Measurements from ENCODE around the gene HAUS3.

HAUS3 gene

GRCh38 chr4:2241410-2242353 is at the start of gene HAUS3, which contains the start of gene POLN:
HAUS3 (minus strand) TSS chr4:2242121; CDS start chr4:2240946, 1,175 bp downstream.
POLN (minus strand) TSS chr4:2242121; CDS start chr4:2229231, 12,890 bp downstream.
- peak; percentile 100 for DNase-seq (ENCODE audit: low spot score)

- DNase-seq (ENCODE audit: low spot score) = peak; percentile 27
Measured at GRCh38 chr4:2290974-2291704, 49.2 kb upstream of the HAUS3 start.

GRCh38 chr4:2290488-2290887 is 48.6 kb upstream of the HAUS3 start:
- no peak for DNase-seq (ENCODE audit: low spot score)

GRCh38 chr4:2289955-2290333 is 48.0 kb upstream of the HAUS3 start:
- no peak for DNase-seq (ENCODE audit: low spot score)

GRCh38 chr4:2289311-2289954 is 47.5 kb upstream of the HAUS3 start:
- no peak for DNase-seq (ENCODE audit: low spot score)

GRCh38 chr4:2288051-2288541 is 46.2 kb upstream of the HAUS3 start:
- DNase-seq (ENCODE audit: low spot score) = no peak

- DNase-seq (ENCODE audit: low spot score) = no peak
Measured at GRCh38 chr4:2287594-2287915, 45.6 kb upstream of the HAUS3 start.

- DNase-seq (ENCODE audit: low spot score) = no peak
Measured at GRCh38 chr4:2286904-2287593, 45.1 kb upstream of the HAUS3 start.

GRCh38 chr4:2285613-2286381 is 43.9 kb upstream of the HAUS3 start:
- no peak for DNase-seq (ENCODE audit: low spot score)

- DNase-seq (ENCODE audit: low spot score) = no peak
Measured at GRCh38 chr4:2284934-2285612, 43.2 kb upstream of the HAUS3 start.

GRCh38 chr4:2284161-2284933 is 42.4 kb upstream of the HAUS3 start:
- DNase-seq (ENCODE audit: low spot score) = no peak

GRCh38 chr4:2283199-2283711 is 41.3 kb upstream of the HAUS3 start:
- no peak for DNase-seq (ENCODE audit: low spot score)

GRCh38 chr4:2281575-2282343 is 39.8 kb upstream of the HAUS3 start:
- no peak for DNase-seq (ENCODE audit: low spot score)

GRCh38 chr4:2280531-2281300 is 38.8 kb upstream of the HAUS3 start:
- DNase-seq (ENCODE audit: low spot score) = no peak

- no peak for DNase-seq (ENCODE audit: low spot score)
Measured at GRCh38 chr4:2277956-2278355, 36.0 kb upstream of the HAUS3 start.

- no peak for DNase-seq (ENCODE audit: low spot score)
Measured at GRCh38 chr4:2276581-2277325, 34.8 kb upstream of the HAUS3 start.

GRCh38 chr4:2275546-2276251 is 33.8 kb upstream of the HAUS3 start:
- DNase-seq (ENCODE audit: low spot score) = no peak
